ENCODE measurements around the gene TP53. TPM values are rescaled to one million over a fixed set of nuclear protein-coding genes. Genes with fewer than 3 reads are reported as not detected.
A peak's percentile ranks its signal among the peaks of the same experiment; 100 is the strongest.

TP53 gene
- total RNA-seq, 4 donors from 2014 or later, result 14.1 to 17.0 (median 15.4) TPM

DNA sequence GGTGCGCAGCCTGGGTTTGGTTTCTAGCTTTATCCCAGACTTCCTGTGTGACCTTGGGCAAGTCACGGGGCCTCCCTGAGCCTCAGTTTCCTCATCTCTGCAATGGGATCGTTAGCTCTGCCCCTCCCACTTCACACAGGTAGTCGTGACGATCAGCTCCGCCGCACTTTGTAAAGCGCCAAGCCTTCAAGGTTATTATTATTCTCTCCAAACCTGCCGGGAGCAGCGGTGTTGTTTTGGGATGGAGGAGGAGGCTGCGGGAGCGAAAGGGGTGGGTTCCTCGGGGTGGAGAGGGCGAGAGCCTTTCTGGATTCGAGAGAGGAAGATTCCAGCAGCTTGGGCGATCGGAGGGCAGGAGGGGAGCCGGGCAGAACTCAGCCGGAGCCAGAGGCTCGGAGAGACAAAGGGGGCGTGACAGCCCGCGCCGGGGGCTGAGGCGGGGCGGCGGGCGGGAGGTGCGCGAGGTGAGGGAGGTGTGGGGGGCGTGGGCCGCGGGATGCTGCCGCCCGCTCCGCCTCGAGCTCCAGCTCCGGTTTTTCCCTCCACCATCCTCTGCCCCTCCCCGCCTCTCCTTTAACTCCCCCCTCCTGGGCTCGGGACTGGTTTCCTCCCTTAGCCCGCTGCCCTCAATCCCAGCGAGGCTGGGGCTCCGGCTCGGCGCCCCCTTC is 17.4 kb upstream of the TP53 start, which contains the start of gene EFNB3:
TSS of gene EFNB3 (plus strand) at position 602 of the 668 bp plus-strand sequence. CDS start 397 bp downstream, outside the sequence.
- no peak for ATAC-seq

GRCh38 chr17:7703584-7704479 is 16.5 kb upstream of the TP53 start:
- TF ChIP-seq POLR2A (IDR thresholded peaks at IDR 0.05), result no peak
- no peak for TF ChIP-seq CTCF (IDR thresholded peaks at IDR 0.05 in 4 of 5, conservative IDR thresholded peaks at IDR 0.05 in 1 of 5)
- in situ Hi-C loops (cut with MboI; ENCODE audit: low sequenced_read_pairs in 4 of 4), result no loop called here
- intact Hi-C loops (cut with DNase I; ENCODE audit: low total_unique reads), result no loop called here

More for the DNA sequence above, 17.4 kb upstream of the TP53 start, which contains the start of gene EFNB3:
- TF ChIP-seq POLR2A (IDR thresholded peaks at IDR 0.05), result no peak
- no peak for TF ChIP-seq CTCF (IDR thresholded peaks at IDR 0.05 in 4 of 5, conservative IDR thresholded peaks at IDR 0.05 in 1 of 5)
- in situ Hi-C loops (cut with MboI; ENCODE audit: low sequenced_read_pairs in 4 of 4), result no loop called here
- intact Hi-C loops (cut with DNase I; ENCODE audit: low total_unique reads), result no loop called here
- no peak within 1 kb of the TSS for H3K27ac ChIP-seq
- H3K27me3 ChIP-seq, result peaks cover 33 to 40% (median 35%) of the 10 kb centered on the region in 3 donors
- peaks cover 0 to 19% of the 10 kb centered on the region in 2 donors for H3K36me3 ChIP-seq
- no peaks in the 10 kb centered on the region for H3K9me3 ChIP-seq
- H3K4me3 ChIP-seq, result peak within 1 kb of the TSS; percentile 14 to 35 (median 24)
- no peaks in the 10 kb centered on the region for H3K4me1 ChIP-seq
- DNase-seq, result no peak

DNA sequence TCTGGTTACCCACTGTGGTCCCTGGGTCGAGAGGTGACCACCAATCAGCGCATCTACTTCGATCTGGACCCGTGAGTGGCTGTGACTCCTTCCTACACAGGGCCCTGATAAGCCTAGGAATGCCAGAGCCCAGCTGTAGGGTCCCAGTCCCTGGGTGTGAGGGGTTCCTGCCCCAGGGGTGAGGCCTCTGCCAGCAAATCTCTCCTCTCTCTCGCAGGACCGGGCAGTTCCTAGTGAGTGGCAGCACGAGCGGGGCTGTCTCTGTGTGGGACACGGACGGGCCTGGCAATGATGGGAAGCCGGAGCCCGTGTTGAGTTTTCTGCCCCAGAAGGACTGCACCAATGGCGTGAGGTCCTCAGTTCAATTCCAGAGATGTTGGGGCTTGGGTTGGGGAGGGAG is 15.5 kb upstream of the TP53 start:
- ATAC-seq (no peak), DNase-seq (no peak)
- TF ChIP-seq CTCF (IDR thresholded peaks at IDR 0.05 in 4 of 5, conservative IDR thresholded peaks at IDR 0.05 in 1 of 5) (no peak), POLR2A (IDR thresholded peaks at IDR 0.05) (no peak)
- H3K27ac ChIP-seq, result no peak overlapping the region
- peaks cover 33 to 40% (median 35%) of the 10 kb centered on the region in 3 donors for H3K27me3 ChIP-seq
- intact Hi-C loops (cut with DNase I; ENCODE audit: low total_unique reads) (no loop called here), in situ Hi-C loops (cut with MboI; ENCODE audit: low sequenced_read_pairs in 4 of 4) (no loop called here)
- no peaks in the 10 kb centered on the region for H3K9me3 ChIP-seq
- peaks cover 0 to 19% of the 10 kb centered on the region in 2 donors for H3K36me3 ChIP-seq
- no peak overlapping the region for H3K4me3 ChIP-seq
- no peaks in the 10 kb centered on the region for H3K4me1 ChIP-seq

More at GRCh38 chr17:7703584-7704479, 16.5 kb upstream of the TP53 start:
- Histone ChIP-seq H3K4me1 (no peaks in the 10 kb centered on the region), H3K36me3 (peaks cover 0 to 19% of the 10 kb centered on the region in 2 donors), H3K9me3 (no peaks in the 10 kb centered on the region), H3K27ac (no peak overlapping the region), H3K4me3 (no peak overlapping the region), H3K27me3 (peaks cover 33 to 40% (median 35%) of the 10 kb centered on the region in 3 donors)
- ATAC-seq (no peak), DNase-seq (no peak)

GRCh38 chr17:7701681-7702080 is 14.4 kb upstream of the TP53 start:
- in situ Hi-C loops (cut with MboI; ENCODE audit: low sequenced_read_pairs in 4 of 4) (no loop called here), intact Hi-C loops (cut with DNase I; ENCODE audit: low total_unique reads) (no loop called here)
- ATAC-seq, result no peak
- Histone ChIP-seq H3K27ac (no peak overlapping the region), H3K4me1 (no peaks in the 10 kb centered on the region), H3K36me3 (peaks cover 0 to 19% of the 10 kb centered on the region in 2 donors), H3K27me3 (peaks cover 30 to 33% (median 32%) of the 10 kb centered on the region in 3 donors), H3K4me3 (no peak overlapping the region), H3K9me3 (no peaks in the 10 kb centered on the region)
- TF ChIP-seq CTCF (IDR thresholded peaks at IDR 0.05 in 4 of 5, conservative IDR thresholded peaks at IDR 0.05 in 1 of 5) (no peak), POLR2A (IDR thresholded peaks at IDR 0.05) (no peak)
- no peak for DNase-seq

Measured in gastrocnemius medialis (tissue), 4 donors.